ENCODE results near the gene CFAP74. TPM values are rescaled to one million over a fixed set of nuclear protein-coding genes. Genes with fewer than 3 reads are reported as not detected.
A peak's percentile ranks its signal among the peaks of the same experiment; 100 is the strongest.

Gene CFAP74, protein sequence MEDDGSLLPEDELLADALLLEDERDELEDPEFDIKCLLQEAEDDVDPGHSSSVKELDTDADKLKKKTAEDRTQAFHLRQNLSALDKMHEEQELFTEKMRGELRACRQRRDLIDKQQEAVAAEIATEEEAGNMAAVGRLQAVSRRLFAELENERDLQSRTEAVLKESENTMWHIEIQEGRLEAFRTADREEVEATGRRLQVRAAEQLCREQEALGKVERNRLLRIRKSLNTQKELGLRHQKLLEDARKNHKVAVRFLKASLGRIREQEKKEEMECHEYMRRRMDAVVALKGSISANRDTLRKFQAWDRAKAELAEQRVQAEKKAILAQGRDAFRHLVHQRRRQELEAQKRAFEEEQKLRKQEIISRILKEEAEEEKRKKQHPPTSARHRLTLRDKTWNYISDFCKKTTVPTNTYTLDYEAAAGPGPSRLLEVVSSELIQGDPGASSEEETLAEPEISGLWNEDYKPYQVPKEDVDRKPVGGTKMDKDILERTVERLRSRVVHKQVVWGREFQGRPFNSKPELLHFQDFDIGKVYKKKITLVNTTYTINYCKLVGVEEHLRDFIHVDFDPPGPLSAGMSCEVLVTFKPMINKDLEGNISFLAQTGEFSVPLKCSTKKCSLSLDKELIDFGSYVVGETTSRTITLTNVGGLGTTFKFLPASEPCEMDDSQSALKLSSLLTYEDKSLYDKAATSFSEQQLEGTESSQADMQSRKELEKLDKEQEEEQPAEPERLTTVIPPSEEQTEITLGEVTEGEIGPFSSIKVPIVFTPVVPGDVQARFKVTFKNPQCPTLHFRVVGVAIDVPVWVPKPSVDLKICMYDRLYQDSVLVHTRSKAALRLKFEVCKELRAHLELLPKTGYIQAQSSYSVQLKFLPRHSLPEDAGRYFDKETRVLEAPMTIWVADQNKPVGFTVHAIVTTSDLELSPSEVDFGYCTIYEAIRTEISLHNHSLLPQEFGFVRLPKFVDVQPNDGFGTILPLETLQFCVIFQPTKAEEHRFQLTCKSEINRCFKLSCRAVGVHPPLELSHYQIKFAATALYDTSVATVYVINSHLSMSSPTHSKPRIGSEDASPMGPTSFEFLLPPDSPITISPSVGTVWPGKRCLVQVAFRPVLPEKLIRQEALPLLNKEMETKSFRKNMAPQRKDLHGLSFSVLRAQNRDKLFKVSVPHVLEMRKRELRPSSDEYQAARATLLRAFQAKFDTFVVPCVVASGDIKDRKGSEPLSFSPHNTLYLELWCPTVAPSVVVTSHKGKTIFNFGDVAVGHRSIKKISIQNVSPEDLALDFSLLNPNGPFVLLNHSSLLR (N-terminal part only)
- 6.6 TPM for total RNA-seq
- long read RNA-seq, partial matches to known transcripts, result 0 of 6 reads
- long read RNA-seq, other reads (novel, unspliced or antisense), result 5 of 6 reads

DNA sequence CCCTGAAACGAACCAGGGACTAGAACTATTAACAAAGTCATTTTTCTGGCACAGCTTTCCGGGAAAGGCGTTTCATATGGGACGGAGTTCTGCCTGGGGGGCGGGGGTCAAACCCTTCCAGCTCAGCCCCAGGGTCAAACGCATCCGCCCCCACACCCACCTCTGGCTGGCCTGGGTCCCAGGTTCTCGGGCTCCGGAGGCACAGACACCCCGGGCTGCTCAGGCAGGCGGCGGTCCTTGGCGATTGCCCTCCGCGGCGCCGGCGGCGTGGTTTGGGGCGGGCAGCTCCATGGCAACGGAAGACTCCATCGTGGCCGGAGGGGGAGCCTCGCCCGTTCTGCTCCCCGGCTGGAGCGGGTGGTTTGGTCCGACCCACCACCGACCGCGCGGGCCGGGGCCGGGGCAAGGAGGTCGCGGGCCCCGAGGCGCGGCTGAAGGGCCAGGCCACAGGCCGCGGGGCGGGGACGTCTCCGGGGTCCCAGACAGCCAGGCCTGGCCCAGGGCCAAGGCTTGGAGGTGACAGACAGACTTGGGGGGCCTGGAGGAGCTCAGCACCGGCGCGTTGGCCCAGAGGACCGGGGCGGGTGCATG lies at the start of gene CFAP74:
TSS of gene CFAP74 (minus strand) at position 246 of the 591 bp plus-strand sequence. CDS start 12,830 bp downstream, outside the sequence.
- peaks cover 42% of the 10 kb centered on the region for H3K27me3 ChIP-seq (ENCODE audit: low read depth)
- TF ChIP-seq, protein P1, sequence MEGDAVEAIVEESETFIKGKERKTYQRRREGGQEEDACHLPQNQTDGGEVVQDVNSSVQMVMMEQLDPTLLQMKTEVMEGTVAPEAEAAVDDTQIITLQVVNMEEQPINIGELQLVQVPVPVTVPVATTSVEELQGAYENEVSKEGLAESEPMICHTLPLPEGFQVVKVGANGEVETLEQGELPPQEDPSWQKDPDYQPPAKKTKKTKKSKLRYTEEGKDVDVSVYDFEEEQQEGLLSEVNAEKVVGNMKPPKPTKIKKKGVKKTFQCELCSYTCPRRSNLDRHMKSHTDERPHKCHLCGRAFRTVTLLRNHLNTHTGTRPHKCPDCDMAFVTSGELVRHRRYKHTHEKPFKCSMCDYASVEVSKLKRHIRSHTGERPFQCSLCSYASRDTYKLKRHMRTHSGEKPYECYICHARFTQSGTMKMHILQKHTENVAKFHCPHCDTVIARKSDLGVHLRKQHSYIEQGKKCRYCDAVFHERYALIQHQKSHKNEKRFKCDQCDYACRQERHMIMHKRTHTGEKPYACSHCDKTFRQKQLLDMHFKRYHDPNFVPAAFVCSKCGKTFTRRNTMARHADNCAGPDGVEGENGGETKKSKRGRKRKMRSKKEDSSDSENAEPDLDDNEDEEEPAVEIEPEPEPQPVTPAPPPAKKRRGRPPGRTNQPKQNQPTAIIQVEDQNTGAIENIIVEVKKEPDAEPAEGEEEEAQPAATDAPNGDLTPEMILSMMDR (IDR thresholded peaks at IDR 0.05), result no peak
- H3K4me3 ChIP-seq, result peak within 1 kb of the TSS; percentile 21
- no peak within 1 kb of the TSS for H3K27ac ChIP-seq
- intact Hi-C loops (cut with DNase I), result no loop called here
- no peaks in the 10 kb centered on the region for H3K9me3 ChIP-seq
- no peaks in the 10 kb centered on the region for H3K36me3 ChIP-seq
- peak; percentile 69 to 70 for ATAC-seq
- DNase-seq, result no peak
- H3K4me1 ChIP-seq, result peaks cover 10% of the 10 kb centered on the region

DNA sequence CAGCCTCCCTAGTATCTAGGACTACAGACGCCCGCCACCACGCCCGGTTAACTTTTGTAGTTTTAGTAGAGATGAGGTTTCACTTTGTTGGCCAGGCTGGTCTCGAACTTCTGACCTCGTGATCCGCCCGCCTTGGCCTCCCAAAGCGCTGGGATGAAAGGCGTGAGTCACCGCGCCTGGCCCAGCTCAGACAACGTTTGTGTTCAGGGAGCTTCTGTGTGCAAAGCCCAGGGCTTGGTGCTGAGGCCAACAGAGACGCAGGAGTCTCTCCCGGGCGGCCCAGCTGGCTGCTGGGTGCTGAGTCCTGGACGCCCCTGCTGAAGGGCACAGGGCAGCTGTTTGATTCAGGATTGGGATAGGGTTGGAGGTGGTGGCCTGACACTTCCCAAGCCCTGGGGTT lies 49.6 kb upstream of the CFAP74 start:
- TF ChIP-seq, protein P1 (IDR thresholded peaks at IDR 0.05), result no peak
- no peak for ATAC-seq
- Histone ChIP-seq H3K9me3 (no peaks in the 10 kb centered on the region), H3K27ac (peak overlapping the region; percentile 18), H3K4me1 (peaks cover 15% of the 10 kb centered on the region), H3K27me3 (ENCODE audit: low read depth) (peaks cover 35% of the 10 kb centered on the region), H3K4me3 (no peak overlapping the region), H3K36me3 (peaks cover 20% of the 10 kb centered on the region)
- no peak for DNase-seq
- intact Hi-C loops (cut with DNase I), result no loop called here

DNA sequence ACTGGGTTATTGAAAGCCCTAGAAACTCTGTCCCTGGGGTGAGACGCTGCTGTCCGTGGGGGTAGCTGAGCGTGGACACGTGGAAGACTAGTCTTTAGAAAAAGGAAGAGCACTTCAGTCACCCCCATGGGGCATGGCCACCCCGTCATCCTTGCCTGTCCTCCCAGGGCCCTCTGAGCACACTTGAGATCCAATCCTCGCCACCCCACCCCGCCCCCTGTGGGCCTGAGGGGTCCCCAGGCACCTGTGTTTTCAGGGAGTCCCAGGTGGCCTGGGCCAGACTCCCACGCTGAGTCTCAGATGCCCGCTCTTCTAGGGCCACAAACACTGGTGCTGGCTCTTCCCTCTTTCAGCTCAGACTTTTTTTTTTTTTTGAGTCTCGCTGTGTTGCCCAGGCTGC lies 49.2 kb upstream of the CFAP74 start:
- peaks cover 38% of the 10 kb centered on the region for H3K27me3 ChIP-seq (ENCODE audit: low read depth)
- no peak for ATAC-seq
- peak overlapping the region; percentile 42 for H3K27ac ChIP-seq
- no peak for DNase-seq
- H3K4me3 ChIP-seq, result peak overlapping the region; percentile 66
- H3K4me1 ChIP-seq, result peaks cover 18% of the 10 kb centered on the region
- TF ChIP-seq, protein P1 (IDR thresholded peaks at IDR 0.05), result no peak
- no peaks in the 10 kb centered on the region for H3K9me3 ChIP-seq
- H3K36me3 ChIP-seq, result peaks cover 18% of the 10 kb centered on the region
- intact Hi-C loops (cut with DNase I), result no loop called here

DNA sequence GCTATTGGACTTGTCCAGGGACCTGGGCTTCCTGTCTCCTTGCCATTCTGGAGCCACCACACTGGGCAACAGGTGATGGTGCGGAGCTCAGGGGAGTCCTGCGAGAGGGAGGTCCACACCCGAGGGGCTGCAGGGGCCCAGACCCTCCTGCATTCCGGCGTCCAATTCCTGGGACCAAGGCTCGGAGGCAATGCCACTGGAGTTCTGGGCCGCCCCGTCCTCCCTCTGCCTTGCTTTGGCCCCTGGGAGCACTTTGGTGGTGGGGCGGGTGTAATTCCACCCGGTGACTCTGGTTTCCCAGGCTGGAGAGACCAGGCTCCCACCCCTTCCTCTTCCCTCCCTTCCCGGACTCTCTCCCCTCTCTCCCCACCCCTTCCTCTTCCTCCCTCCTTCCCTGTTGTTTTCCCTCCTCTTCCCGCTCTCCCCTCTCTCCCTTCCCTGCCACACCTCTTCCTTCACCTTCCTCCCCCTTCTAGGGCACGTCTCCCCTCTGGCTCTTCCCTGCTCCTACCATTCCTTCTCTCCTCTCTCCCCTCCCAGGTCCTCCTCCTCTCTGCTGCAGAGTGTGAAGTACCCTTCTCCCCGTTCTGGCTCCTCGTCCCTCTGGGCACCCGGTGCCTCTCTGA lies 48.6 kb upstream of the CFAP74 start:
- peak overlapping the region; percentile 66 for H3K4me3 ChIP-seq
- peaks cover 44% of the 10 kb centered on the region for H3K27me3 ChIP-seq (ENCODE audit: low read depth)
- TF ChIP-seq, protein P1 (IDR thresholded peaks at IDR 0.05), result no peak
- DNase-seq (no peak), ATAC-seq (peak; percentile 3 to 7)
- H3K4me1 ChIP-seq, result peaks cover 18% of the 10 kb centered on the region
- H3K27ac ChIP-seq, result peak overlapping the region; percentile 85
- intact Hi-C loops (cut with DNase I), result no loop called here
- no peaks in the 10 kb centered on the region for H3K9me3 ChIP-seq
- peaks cover 13% of the 10 kb centered on the region for H3K36me3 ChIP-seq
